CD1c-positive myeloid dendritic cell (primary cell): Measurements from ENCODE around the gene TECPR1.

Experiments used
- DNase-seq: peaks from one replicate; pipeline ENCODE4 v3.0.0-alpha.2; 2016; ENCODE audit errors: extremely low spot score

Gene TECPR1

GRCh38 chr7:98251601-98252424 lies at the start of gene TECPR1:
Gene TECPR1 (minus strand): TSS chr7:98252232. CDS start chr7:98246146, 6,086 bp downstream.
- peak; percentile 96 for DNase-seq

DNA sequence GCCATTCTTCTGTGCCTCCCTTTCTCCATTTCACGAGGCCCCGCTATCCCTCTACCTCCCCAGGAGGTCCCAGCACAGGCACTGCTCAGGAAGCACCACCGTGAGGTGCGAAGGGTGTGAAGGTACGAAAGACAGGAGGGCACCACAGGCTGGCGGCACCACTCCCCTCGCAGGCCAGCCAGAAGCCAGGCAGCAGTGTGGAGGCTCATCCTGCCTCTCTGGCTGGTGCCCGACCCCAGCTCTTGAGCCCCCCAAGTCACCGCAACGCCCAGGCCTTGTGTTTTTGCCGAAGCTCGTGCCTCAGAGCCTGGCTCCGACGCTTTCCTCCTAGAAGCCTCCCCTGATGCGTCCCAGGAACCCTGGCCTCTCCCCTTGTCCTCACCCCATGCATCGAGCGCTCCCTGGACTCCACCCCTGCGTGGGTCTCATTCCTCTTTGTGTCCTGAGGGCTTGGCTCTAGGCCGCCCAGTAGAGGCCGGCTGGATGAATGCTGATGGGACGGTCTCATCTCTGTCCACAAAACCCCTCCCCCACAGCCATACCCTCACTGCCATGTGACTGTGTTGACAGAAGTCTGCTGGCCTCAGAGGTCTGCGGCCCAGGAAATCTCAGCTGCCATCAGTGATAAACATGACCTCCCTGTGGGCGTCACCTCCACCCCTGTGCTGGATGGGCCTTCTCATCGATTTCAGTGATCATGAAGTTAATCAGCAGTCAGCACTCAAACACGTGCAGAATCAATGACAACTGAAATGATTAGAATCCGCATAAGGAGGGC lies 48.8 kb upstream of the TECPR1 start:
- DNase-seq: no peak

DNA sequence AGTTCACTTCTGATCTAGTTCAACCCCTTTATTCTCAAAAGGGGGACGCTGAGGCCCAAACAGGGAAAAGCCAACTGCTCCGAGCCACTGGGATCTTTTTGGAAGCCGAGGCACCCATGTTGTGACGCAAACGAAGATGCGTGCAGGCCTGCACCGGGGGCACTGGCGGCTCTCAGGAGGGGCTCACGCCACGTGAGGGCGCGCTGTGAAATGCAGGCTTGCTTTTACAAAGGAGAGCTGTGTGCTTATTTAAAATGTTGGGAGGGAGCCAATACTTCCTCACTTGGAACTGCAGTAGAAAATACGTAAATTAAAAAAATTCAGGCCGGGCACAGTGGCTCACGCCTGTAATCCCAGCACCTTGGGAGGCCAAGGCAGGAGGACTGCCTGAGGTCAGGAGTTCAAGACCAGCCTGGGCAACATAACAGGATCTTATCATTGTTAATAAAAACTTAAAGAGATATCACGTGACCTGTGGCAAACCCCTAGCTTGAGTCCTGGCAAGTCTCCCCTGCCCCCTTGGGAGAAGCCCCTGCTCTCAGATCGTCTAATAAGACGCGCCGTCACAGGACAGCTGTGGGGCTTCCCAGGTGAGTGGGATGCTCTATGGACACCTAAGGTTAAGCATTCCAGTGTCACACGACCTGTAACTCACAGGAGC lies 45.7 kb upstream of the TECPR1 start:
- DNase-seq: no peak

GRCh38 chr7:98296833-98297232 lies 44.8 kb upstream of the TECPR1 start:
- DNase-seq: no peak

GRCh38 chr7:98295467-98296192 lies 43.6 kb upstream of the TECPR1 start:
- DNase-seq: no peak

GRCh38 chr7:98294798-98295382 lies 42.9 kb upstream of the TECPR1 start:
- no peak for DNase-seq

DNA sequence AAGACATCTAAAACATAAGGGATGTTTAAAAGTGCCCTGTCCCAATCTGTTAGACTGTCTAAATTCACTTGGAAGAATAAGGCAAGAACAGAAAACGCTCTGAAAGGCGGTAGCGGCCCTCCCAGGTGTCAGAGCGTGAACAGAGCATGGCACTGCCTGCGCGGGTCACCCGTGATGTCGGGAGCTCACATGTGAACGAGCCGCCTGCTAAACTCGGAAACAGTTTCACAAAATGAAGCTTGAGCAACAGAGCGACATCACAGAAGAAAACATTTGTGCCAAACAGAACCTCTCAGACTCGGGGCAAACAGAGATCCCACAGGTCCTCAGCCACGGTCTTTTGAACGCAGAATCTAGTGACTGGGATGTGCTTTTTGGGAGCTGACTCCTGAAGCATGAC lies 42.3 kb upstream of the TECPR1 start:
- DNase-seq: no peak

DNA sequence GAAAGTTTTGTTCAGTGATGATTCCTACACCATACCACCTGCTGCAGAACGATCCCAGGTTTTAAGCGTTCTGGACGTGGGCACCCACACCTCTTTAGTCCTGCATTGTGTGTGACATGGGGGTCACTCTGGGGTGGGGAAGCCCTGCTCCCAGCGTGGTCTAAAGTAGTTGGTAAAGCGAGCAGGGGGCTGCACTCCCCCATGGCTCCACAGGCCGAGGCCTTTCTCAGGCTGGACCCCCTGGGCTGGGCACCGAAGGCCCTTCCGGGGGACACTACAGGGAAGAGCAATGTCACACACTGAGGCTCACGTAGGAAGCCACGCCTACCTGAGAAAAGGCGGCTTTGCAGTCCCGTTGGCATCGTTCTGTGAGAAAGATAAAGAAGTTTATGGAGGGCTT lies 41.7 kb upstream of the TECPR1 start:
- DNase-seq: no peak

DNA sequence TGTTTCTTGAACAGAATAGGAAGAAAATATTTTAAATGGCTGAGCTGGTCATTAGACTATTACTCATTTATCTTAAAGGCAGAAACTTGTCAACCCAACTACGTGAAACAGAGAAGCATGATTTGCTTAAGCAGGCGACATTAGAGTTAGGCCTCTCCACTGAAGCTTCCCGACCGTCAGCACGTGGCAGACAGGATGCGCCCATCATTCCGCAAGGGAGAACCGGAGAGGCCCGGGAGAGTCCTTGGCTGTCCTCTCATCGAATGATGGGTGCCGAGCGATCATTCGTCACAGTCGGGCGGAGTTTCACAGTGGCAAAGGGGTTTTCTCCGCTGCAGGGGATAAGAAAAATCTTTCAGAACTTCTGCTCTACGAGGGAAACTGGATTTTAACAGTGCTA lies 41.2 kb upstream of the TECPR1 start:
- no peak for DNase-seq

GRCh38 chr7:98291717-98292116 lies 39.7 kb upstream of the TECPR1 start:
- DNase-seq: no peak

GRCh38 chr7:98289333-98289875 lies 37.4 kb upstream of the TECPR1 start:
- DNase-seq: no peak

- DNase-seq: peak; percentile 61
Measured at GRCh38 chr7:98288064-98288823, 36.2 kb upstream of the TECPR1 start.

DNA sequence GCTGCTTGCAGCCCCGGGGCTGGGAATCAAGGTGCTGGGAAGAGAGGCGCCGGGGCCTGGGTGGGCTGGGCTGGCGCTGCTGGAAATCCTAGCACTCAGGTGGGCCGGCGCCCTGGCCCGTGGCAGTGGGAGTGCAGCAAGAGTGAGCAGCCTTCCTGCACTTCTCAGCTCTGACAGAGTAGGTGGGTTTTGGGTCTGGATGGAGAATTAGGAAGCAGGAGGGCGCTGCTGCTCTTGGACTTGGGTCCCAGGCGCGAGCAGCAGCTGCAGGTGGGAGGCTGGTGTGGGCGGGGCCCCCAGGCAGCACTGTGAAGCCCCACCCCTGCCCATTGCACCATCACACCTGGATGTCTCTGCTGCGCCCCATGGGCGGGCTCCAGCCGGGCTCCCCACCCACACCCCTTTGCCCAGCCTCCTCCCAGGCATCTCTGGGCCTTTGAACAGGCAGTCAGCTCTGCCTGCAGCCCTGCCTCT lies 35.5 kb upstream of the TECPR1 start:
- DNase-seq: peak; percentile 21

GRCh38 chr7:98286701-98287485 lies 34.9 kb upstream of the TECPR1 start:
- no peak for DNase-seq

DNA sequence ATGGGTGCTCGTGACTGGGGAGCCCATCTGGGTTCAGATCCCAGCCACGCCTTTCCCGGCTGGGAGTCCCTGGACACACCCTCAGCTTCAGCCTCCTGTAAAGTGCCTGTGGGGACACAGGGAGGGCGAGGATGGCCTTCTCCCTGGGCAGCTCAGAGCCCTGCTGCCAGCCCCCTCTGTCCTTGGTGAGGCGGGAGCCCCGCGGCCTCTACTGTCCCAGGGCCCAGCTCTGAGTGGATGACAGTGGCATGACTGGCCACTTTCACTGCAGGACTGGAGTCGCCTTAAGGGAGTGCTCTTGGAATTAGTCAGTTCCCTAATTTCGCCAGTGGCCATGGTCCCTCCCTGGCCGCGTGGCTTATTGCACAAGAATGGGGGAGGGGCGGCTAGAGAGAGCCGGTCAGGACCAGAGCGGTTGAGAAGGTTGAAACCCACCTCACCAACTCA lies 34.1 kb upstream of the TECPR1 start:
- peak; percentile 92 for DNase-seq

- peak; percentile 27 for DNase-seq
Measured at GRCh38 chr7:98285157-98286092, 33.4 kb upstream of the TECPR1 start.

DNA sequence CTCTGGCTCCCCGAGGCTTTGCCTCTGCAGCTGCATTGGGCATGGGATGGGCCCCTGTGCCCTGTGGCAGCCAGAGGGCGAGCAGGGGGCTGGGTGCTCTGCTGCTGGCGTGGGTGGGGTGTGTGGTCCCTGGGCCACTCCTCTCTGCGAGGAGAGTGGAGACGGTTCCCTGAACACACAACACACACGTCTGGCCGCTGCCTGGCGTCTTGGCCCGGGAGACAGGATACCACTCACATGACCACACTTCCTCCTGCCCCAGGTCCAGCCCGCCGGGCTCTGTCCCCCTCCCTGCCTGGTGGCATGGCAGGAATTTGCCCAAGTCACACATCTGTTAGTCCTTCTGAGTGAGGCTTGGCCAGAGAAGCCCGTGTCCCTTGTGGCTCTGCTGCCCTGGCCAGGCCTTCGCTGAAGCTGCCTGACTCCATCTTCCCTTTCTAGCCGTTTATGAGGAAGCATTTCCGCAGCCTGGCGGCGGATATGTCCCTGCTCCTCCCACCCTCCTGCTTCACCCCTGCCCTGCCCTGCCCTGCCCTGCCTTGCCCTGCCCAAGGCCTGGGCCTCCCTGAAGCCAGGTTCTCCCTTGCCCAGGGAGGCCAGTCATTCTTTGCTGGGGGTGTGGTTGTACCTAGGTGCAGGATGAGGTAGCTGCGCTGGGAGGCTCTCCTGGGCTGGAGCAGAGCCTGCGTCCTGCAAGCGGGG lies 32.5 kb upstream of the TECPR1 start:
- peak; percentile 90 for DNase-seq

DNA sequence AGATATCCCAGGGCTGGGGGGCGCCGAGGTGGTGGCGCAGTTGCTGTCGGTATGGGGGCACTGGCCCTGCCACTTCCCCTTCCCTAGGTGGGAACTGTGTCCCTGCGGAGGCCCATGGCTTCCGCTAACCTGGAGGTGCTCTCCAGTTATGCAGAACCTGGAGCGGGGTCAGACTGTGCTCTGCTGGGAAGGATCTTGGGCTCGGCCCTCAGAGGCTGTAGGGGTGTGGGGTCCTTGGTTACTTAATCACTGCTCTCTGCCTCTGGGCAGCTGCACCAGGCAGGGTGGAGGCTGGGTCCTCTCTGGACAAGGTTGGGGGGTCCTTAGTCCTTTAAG lies 31.8 kb upstream of the TECPR1 start:
- DNase-seq: peak; percentile 50
